GM19099 (cell line): ENCODE measurements around the gene AXDND1.

Source experiments
- POLR2A ChIP-seq: IDR thresholded peaks from 3 replicates; pipeline ENCODE4 v1.6.1; 2011; ENCODE audit warnings: low read depth; ENCODE audit not compliant: insufficient read length; ENCODE audit errors: extremely low read depth

AXDND1 gene

DNA sequence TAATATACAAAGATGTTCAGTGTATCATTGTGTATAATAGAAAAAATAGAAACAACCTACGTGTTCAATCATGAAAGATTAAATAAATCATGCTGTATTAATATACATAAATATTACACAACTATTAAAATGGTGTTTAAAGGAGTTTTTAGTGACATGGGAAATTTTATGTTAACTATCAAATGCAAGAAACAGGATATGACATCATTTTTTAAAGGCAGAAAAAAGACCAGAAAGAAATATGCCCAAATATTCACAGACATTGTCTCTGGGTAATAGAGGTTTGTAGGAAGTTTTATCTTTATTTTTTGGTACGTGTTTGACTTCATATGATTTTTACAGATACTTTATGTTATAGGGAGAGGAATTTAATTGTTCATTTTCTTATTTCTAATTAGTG lies 176.0 kb downstream of the AXDND1 start:
- no peak for TF ChIP-seq POLR2A

DNA sequence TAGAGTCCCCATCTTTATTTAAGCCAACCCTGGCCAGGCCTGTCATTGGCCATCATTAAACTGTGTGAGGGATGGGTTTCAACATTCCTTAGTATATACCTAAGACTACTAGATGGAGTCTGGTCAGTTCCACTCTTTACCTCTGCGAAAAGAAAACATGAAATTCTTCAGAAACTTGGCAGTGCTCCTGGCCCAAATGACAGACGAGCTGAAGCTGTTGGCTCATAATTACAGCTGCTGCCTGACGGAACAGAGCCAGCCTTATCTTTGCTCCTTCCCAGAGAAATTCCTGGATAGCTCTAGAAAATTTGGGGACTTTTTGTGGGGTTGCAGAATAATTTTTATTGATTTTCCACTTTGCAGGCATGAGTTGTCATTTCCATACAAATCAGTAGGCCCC lies 179.6 kb downstream of the AXDND1 start:
- no peak for TF ChIP-seq POLR2A

DNA sequence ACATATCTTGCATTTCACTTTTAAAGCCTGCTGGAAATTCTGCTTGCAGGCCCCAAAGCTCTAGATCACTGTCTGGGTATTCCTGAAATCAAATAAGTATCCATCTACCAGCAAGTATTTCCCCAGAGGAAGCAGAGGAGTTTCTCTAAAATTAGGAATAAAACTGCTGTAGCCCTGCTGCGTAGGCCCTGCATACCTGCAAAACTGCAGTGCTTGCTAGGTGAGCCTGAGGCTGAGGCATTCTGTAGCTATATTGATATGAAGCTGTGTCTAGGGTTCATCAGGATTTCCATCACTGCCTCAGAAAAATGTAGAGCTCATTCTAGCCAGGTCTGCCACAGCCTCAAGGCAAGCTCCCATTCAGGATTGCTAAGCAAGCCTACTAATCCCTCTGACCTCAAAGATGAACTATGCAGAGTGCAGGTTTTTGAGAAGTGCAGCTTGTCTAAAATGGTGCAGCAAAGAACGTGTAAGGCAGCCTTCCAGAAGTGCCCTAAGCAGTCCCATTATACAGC lies 181.3 kb downstream of the AXDND1 start:
- TF ChIP-seq POLR2A = no peak

DNA sequence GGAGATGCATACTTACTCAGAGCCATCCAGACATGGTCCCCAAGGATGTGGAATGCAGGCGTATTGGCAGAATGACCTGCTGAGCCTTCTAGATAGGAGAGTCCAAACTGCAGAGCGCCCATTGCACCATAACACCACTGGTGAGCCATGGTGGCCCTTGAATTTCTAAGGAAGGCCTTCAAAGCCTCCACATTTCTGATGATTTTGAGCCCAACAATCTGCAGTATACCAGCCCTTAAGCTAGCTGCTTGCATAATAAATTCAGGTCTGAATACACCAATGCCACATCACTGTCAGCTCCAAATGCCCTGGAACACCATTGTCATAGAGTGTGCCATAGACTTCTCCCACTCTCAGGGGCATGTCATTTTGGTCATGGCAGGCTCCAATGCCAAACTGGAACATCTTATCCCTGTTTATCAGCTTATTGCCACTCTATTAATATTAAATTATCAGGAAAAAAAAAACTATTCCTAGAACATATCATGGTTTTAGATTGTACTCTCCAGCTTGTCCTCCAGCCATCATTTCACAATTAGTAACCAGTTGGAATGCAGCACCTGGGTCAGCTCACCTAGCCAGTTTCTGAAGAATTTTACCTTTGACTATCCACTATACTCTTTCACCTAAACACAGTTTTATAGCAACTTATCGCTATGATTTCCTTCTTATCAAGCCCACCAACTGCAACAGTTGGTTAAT lies 183.0 kb downstream of the AXDND1 start:
- no peak for TF ChIP-seq POLR2A

DNA sequence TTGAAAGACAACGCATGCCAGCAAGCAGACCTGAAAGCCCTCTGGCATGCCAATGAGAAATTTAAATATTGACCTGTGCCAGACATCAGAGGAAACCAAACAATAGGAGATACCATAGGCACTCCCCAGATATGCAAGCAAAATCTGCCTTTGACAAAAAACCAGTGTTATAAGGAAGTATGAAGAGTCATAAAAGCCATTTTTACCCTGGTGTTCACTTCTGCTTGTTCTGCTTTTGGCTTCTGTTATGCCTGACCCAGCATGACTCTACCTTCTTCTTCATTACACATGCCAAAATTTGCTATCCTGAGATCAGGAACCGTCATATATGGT lies 183.6 kb downstream of the AXDND1 start:
- TF ChIP-seq POLR2A = no peak

DNA sequence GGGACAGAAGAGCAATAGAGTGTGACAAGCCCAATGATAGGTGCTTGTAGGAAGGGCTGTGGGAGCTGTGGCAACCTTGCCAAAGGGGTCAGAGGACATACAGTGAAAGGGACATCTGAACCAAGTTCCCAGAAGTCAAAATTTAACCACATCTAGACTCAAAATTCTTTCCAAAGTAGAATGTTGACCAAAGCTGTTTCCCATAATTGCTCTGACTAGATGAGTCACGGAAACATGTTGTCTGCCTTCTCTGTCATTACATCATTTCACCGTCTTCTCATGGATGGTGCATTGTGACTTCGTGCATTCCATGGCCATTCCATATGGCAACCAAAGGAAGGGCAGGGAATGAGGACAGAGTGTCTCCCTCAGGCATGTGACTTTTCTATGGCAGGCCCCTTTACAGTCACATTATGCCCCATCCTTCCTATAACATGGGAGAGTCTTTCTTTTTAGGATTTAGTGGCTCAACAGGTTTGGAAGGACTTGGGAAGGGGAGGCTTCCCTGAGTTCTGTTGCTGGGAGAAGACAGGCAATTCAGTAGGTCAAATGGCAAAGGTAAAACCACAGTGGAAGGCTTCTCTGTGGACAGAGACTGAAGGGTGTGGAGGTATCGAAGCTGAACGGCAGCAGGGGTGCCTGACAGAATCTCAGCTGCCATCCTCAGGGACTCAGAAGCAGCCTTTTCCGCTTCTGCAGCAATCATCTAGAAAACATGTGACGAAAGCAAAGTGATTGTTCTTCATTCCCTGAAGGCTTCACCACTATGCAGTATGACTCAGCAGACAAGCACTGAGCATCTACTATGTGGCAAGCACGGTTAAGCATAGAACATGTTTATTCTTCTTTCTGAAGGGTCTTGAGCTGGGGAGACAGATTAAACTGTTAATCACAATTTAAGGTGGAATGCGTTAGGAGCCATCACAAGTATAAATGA lies 185.2 kb downstream of the AXDND1 start:
- no peak for TF ChIP-seq POLR2A

DNA sequence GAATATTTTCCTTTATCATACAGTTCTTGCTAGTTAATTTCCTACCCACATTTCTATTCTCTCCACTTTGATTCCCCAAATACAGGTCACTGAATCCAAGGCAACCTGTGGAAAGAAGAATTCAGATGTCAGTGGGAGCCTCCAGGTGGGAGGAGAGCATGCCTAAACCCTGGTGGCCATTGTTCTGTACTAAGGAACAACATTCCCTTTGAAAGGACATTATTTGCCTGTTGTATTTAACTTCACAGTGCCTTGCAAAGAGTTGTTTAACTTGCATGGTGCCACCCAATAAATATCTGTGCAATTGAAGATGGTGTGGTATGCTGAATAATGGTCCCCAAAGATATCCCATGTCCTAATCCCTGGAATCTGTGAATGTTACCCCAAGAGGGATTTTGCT lies 188.7 kb downstream of the AXDND1 start:
- TF ChIP-seq POLR2A = no peak

DNA sequence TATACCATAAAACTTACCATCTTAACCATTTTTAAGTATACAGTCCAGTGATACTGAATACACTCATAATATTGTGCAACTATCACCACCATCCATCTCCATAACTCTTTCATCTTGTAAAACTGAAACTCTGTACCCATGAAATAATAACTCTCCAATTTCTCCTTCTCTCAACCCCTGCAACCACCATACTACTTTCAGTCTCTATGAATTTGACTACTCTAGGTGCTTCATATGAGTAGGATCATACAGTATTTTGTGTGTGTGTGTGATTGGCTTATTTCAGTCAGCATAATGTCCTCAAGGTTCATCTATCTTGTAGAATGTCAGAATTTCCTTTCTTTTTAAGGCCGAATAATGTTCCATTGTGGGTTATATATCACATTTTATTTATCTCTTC lies 192.3 kb downstream of the AXDND1 start:
- no peak for TF ChIP-seq POLR2A

DNA sequence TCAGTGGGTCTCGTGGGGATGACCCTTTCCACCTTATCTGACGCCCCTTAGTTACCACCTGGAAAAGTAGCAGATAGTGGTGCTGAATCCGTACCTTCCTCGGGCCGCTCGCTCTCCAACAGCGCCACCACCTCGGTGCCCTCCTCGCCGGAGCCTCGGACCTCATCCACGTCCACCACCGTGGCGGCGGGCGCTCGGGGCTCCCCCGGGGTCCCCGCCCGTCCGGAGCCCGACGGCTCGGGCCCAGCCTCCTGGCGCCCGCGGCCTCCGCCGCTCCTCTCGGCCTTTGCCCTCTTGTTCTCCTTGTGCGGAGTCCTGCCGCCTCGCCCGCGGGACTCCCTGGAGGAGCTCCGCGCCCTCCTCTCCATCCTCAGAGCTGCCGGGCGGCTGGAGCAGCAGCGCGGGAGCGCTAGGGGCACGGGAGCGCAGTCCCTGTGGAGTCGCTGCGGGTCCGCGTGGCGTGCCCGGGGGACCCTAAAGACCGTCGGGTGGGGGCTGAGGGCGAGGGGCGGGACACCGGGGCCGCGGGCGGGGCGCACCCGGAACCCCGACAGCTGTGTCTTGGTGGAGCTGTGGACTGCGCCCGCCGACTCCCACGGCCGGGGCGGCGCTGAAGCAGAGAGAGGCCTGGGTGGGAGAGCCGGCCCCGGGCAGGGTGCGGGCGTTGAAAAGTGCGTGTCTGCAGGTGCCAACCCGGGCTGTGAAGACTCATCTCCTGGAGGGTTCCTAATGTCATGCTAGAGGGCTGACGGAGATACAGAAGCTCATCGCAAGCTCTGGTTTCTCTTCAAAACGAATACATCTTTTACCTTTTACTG lies 209.9 kb downstream of the AXDND1 start, which contains the start of gene NPHS2:
NPHS2 (minus strand) TSS at position 452 of the 818 bp plus-strand sequence; CDS start at position 368, 84 bp downstream.
- TF ChIP-seq POLR2A = no peak

DNA sequence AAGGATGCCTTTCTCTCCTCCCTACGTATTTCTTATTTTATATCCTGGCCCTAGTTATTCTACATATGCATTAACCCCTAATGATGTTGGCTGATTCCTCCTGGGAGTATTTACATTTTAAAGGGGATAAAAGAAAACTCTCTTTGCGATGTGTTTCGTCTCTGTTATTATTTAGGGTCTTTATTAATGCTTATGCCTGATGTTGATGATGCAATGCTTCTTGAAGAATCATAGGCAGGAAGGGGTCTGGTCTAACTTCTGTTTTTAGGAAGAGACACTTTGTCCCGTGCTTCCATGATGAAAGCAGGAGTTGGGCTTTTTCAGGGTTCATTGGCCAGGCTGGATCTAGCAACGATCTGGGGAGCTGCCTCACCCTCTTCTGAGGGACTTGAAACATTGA lies 210.7 kb downstream of the AXDND1 start:
- TF ChIP-seq POLR2A = no peak

DNA sequence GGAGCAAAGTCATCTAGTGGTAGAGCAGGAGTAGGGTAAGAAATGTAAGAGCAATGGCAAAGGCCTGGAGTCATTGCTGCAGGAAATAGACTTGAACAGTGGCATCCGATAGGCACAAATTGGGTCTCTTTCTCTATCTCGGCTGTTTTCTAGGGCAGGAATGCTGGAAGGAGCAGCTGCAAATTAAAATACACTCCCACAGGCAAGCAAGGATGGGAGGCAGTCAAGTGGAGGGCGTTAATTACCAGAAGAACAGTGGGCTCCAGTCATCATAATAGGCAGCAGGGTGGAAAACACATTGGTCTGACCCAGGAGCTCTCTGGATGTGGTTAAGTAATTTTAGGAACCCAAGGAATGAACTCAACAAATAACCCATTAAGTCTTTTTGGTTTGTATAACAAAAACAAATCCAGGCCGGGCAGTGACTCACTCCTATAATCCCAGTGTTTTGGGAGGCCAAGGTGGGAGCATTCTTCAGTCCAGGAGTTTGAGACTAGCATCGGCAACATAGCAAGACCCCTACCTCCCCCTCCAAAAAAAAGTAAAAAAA lies 218.1 kb downstream of the AXDND1 start:
- TF ChIP-seq POLR2A = no peak

DNA sequence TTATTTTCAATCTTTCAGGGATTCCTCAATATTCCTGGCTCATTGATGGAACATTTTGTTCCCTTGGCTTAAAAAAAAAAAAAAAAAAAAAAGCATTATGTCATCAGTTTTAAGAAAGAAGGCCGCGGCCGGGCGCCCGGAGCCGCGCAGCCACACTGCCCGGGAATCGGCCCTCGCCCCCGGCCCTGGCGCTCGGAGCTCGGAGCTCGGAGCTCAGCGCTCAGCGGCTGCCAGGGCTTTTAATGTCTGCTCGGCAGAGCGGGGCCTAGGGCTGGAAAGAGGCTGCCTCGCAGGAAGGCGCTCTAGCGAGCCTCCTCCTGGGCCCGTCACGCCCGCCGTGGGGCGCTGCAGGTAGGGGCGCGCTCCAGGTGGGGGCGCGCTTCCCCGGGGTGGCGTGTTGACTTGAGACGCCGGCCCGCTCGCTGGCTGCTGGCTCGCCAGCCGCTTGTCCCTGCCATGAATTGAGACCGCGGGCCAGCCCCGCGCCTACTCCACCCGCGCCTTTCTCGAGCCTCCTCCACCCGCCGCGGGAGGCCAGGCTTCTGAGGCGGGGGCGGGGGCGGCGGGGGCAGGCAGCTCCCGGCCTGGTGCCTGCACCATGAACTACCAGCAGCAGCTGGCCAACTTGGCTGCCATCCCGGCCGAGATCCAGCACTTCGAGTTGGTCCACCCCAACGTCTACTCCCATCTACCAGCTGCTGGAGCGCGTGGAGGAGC lies 220.5 kb downstream of the AXDND1 start:
- TF ChIP-seq POLR2A = no peak

DNA sequence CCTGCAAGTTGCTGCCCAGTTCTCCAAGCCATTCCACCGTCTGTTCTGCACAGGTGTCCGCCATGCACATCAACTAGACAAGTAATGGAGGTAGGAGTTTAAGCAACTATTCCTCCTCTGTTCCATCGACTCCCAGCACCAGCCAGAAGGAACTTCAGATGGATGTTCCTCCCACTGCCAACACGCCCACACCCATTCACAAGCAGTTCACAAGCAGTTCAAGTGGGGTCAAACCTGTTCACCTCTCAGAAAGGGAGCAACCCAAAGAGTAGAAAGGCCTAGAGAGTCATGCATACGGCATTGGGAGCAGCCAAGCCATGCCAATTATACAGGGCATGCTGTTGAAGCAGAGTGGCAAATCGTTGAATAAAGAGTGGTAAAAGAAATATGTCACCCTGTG lies 221.6 kb downstream of the AXDND1 start:
- TF ChIP-seq POLR2A = no peak

DNA sequence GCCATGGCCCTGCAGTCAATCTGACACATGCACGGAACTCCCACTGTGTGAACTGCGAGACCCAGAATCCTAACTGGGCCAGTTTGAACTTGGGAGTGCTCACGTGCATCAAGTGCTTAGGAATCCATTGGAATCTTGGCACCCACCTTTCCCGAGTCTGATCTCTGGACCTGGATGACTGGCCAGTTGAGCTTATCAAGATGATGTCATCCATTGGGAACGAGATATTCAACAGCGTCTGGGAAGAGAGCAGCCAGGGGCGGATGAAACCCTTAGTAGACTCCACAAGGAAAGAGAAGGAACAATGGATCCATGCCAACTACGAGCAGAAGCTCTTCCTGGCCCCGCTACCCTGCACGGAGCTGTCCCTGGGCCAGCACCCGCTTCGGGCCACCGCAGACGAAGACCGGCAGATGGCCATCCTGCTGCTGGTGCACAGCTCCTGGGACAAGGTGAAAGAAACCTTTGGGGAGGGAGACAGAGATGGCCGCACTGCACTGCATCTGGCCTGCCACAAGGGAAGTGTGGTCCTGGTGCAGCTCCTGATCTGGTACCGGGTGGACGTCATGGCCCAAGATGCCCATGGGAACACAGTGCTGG lies 222.8 kb downstream of the AXDND1 start:
- no peak for TF ChIP-seq POLR2A
